Tibial artery (tissue), 4 donors: Measurements from ENCODE around the gene LHFPL2.
"Not testable (repeated sequence)": the region's sequence is repeated elsewhere in the genome, so short reads cannot be mapped to it uniquely, and the experiment has no call there.

Experiments
- DNase-seq, 2 donors: peaks; one replicate each; pipeline ENCODE4 v3.0.0-alpha.2; 2019
- H3K27ac ChIP-seq, 2 donors: fragments of 200-600 bp; sonication (generic) in 1 of 2; 1 replicate in 1 of 2; 2 replicates in 1 of 2; pipeline ENCODE4 v1.5.1; 2018 to 2019; ENCODE audit warnings: mild to moderate bottlenecking in 1 of 2
- H3K27me3 ChIP-seq, 2 donors: fragments of 200-600 bp; sonication (generic) in 1 of 2; one replicate each; pipeline versions ENCODE4 v1.5.1 to v1.6.0; 2016 to 2019
- H3K36me3 ChIP-seq, 3 donors: fragments of 200-600 bp; sonication (generic) in 2 of 3; one replicate each; pipeline ENCODE4 v1.5.1; 2016 to 2019; ENCODE audit warnings: mild to moderate bottlenecking in 2 of 3
- H3K4me1 ChIP-seq, 4 donors: fragments of 200-600 bp; sonication (generic) in 2 of 4; 1 replicate in 3 of 4; 2 replicates in 1 of 4; pipeline ENCODE4 v1.5.1; 2016 to 2019
- H3K4me3 ChIP-seq, 2 donors: fragments of 200-600 bp; sonication (generic) in 1 of 2; 1 replicate in 1 of 2; 2 replicates in 1 of 2; pipeline ENCODE4 v1.5.1; 2018 to 2019; ENCODE audit warnings: mild to moderate bottlenecking in 2 of 2
- H3K9me3 ChIP-seq, 3 donors: fragments of 200-600 bp; sonication (generic) in 1 of 3; one replicate each; pipeline ENCODE4 v1.5.1; 2016 to 2019
- intact Hi-C: fragments of 100-400 bp; cut with DNase I; formaldehyde crosslinking; loops from one replicate; pipeline ENCODE4 v1.15.0; 2023; ENCODE audit warnings: low total_unique reads
- TF ChIP-seq, protein P1 (sequence below), 2 experiments: fragments of 200-600 bp in 1 of 2; fragments of 450-650 bp in 1 of 2; IDR thresholded peaks; one replicate each; pipeline ENCODE4 v1.5.1; 2017 to 2019; ENCODE audit warnings: antibody characterized with exemption in 2 of 2, mild to moderate bottlenecking in 1 of 2, moderate library complexity in 1 of 2

Gene LHFPL2

DNA sequence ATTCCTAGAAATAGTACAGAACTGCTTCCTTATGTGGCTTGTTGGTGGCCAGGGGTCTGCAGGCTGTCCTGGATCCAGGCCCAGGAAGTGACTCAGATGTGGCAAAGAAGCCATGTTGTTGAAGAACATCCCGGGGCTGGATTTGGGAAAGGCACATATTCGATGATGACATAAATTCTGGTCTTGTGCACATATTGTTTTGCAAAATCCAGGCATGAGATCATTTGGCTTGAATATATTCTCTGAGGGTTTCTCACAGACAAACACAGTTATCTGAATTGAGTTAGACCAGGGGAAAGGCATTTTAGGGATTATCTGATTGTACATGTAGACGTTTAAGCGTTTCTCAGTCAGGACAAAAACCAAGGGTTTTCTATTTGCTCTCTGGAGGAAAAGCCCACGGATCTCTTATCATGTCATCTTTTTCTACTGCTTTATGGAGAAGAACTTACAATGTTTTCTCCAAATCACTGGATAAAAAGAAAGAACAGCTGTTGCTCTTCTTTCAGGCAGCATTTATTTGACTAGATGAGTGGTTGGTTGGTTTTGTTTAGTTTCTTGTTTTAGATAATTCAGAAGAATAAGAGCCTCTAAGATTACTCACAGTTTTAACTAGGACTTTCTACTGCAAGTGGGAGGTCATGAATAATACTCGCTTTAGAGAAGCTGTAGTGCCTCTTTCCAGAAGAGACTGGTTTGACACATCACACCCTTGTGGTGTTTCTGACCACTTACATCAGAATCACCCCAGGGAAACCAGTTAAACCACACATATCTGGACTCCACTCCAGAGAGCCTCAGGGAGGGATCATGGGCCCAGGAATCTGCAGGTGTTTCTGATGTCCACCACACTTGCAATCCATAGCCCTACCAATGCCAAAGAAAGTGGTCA is 29.5 kb upstream of the LHFPL2 start:
- Histone ChIP-seq H3K27ac (peak overlapping the region; percentile 61 to 68), H3K36me3 (no peaks in the 10 kb centered on the region), H3K4me1 (peaks cover 0 to 19% (median 12%) of the 10 kb centered on the region in 4 donors), H3K9me3 (no peaks in the 10 kb centered on the region), H3K27me3 (no peaks in the 10 kb centered on the region), H3K4me3 (no peak overlapping the region)
- TF ChIP-seq, protein P1, sequence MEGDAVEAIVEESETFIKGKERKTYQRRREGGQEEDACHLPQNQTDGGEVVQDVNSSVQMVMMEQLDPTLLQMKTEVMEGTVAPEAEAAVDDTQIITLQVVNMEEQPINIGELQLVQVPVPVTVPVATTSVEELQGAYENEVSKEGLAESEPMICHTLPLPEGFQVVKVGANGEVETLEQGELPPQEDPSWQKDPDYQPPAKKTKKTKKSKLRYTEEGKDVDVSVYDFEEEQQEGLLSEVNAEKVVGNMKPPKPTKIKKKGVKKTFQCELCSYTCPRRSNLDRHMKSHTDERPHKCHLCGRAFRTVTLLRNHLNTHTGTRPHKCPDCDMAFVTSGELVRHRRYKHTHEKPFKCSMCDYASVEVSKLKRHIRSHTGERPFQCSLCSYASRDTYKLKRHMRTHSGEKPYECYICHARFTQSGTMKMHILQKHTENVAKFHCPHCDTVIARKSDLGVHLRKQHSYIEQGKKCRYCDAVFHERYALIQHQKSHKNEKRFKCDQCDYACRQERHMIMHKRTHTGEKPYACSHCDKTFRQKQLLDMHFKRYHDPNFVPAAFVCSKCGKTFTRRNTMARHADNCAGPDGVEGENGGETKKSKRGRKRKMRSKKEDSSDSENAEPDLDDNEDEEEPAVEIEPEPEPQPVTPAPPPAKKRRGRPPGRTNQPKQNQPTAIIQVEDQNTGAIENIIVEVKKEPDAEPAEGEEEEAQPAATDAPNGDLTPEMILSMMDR (IDR thresholded peaks at IDR 0.05): peak in 1 of 2 experiments; percentile 7
- peak; percentile 85 to 87 for DNase-seq
- intact Hi-C loops: no loop called here

- H3K27me3 ChIP-seq: no peaks in the 10 kb centered on the region
- TF ChIP-seq, protein P1 (IDR thresholded peaks at IDR 0.05): no peak
- no peaks in the 10 kb centered on the region for H3K9me3 ChIP-seq
- H3K36me3 ChIP-seq: no peaks in the 10 kb centered on the region
- no peak for DNase-seq
- intact Hi-C loops: no loop called here
- peak overlapping the region in 1 of 2 donors; percentile 61 for H3K27ac ChIP-seq
- H3K4me3 ChIP-seq: no peak overlapping the region
- peaks cover 0 to 28% (median 12%) of the 10 kb centered on the region in 4 donors for H3K4me1 ChIP-seq
Observed at GRCh38 chr5:78675956-78676730, 27.6 kb upstream of the LHFPL2 start.

GRCh38 chr5:78673827-78674226 is 25.3 kb upstream of the LHFPL2 start:
- intact Hi-C loops, H3K27me3 ChIP-seq, DNase-seq, H3K9me3 ChIP-seq, H3K27ac ChIP-seq, H3K36me3 ChIP-seq, H3K4me3 ChIP-seq: not testable (repeated sequence)
- H3K4me1 ChIP-seq: peaks cover 0 to 25% (median 9%) of the 10 kb centered on the region in 4 donors

DNA sequence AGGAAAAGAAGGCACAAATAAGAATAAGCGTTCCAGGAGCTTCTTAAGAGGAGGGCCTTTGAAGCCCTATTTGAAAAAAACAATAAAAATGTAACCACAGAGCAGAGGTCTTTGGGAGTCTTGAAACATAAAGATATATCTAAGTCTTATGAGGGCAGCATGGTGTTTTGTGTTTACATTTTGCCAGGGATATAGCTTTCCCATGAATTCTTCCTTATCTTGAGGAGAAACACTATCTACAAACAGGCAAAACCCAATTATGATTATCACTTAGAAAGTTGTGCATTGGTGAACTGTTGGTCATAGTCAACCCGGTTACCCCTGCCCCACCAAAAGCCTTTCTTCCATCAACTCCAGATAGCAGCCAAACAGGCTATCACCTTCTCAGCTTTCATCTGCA is 23.6 kb upstream of the LHFPL2 start:
- no peak for DNase-seq
- Histone ChIP-seq H3K4me1 (peaks cover 0 to 8% (median 0%) of the 10 kb centered on the region in 4 donors), H3K36me3 (no peaks in the 10 kb centered on the region), H3K27ac (no peak overlapping the region), H3K9me3 (no peaks in the 10 kb centered on the region), H3K27me3 (no peaks in the 10 kb centered on the region), H3K4me3 (no peak overlapping the region)
- TF ChIP-seq, protein P1 (IDR thresholded peaks at IDR 0.05): no peak
- intact Hi-C loops: no loop called here

DNA sequence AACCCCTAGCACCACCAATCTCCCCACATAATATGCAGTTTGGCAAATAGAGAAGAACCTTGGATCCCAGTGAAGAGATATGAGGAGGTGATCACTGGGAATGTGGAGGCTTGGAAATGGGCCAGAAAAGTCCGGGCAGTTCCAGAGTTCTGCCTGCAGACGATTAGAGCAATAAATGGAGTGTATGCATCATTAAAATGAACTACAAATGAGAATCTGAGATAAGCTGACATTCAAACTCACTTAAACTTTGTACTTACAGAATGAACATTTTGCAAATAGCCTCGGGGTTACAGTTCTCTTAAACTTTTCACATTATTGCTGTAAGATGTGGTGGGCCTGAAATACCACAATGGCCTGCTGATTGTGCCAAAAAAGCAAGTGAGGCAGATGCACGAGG is 23.0 kb upstream of the LHFPL2 start:
- no peak overlapping the region for H3K27ac ChIP-seq
- H3K4me1 ChIP-seq: peaks cover 0 to 8% (median 0%) of the 10 kb centered on the region in 4 donors
- no peaks in the 10 kb centered on the region for H3K9me3 ChIP-seq
- no peaks in the 10 kb centered on the region for H3K27me3 ChIP-seq
- intact Hi-C loops: no loop called here
- no peak overlapping the region for H3K4me3 ChIP-seq
- TF ChIP-seq, protein P1 (IDR thresholded peaks at IDR 0.05): no peak
- H3K36me3 ChIP-seq: no peaks in the 10 kb centered on the region
- no peak for DNase-seq
